Measurements from ENCODE around the gene EFCAB12. TPM values are rescaled to one million over a fixed set of nuclear protein-coding genes. Genes with fewer than 3 reads are reported as not detected.

The EFCAB12 gene
- total and polyA plus RNA-seq, 2 of the 4 experiments (the other 2 are of a cell fraction) = under 0.01 to 0.17 TPM

DNA sequence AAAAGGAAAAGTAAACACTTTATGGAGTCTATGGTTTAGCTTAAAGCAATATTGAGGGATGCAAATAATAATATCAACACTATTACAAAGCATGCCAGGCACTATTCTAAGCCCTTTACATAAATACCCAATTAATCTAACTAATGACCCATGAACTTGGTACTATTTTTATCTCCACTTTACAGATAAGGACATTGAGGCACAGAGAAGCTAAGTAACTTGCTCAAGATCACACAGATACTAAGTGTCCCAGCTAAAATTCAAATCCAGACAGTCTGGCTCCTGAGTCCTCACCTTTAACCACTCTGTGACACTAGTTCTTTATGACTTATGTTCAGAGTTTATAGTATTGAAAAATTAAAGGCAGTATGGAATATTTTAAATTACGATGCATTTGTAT lies 5.7 kb upstream of the EFCAB12 start:
- Histone ChIP-seq H3K9me3 (ENCODE audit: control insufficient read depth, insufficient read depth, low read length) (no peaks in the 10 kb centered on the region), H2AK9ac (replicated peaks; ENCODE audit: low read depth, low read length, poor library complexity) (no peak overlapping the region), H2BK15ac (ENCODE audit: low read depth, low read length) (no peak overlapping the region), H3K9me1 (ENCODE audit: insufficient read depth, low read length) (peaks cover 8% of the 10 kb centered on the region; the same call in 1 of the 2 replicates), H2BK120ac (ENCODE audit: low read depth, low read length) (no peak overlapping the region), H4K5ac (ENCODE audit: low read depth, low read length) (no peak overlapping the region), H3K4me3 (ENCODE audit: insufficient read depth, low read depth, low read length) (no peak overlapping the region), H3K4me2 (ENCODE audit: low read depth, low read length) (no peak overlapping the region), H3K23ac (ENCODE audit: low read depth, low read length) (no peak overlapping the region), H4K20me1 (ENCODE audit: insufficient read depth, low read length) (no peaks in the 10 kb centered on the region), H3K27ac (ENCODE audit: insufficient read depth, low read length) (no peak overlapping the region), H3K4ac (ENCODE audit: low read depth, low read length) (no peak overlapping the region), H3K4me1 (ENCODE audit: control insufficient read depth, insufficient read depth, low read length) (no peaks in the 10 kb centered on the region), H4K8ac (ENCODE audit: low read depth in 2 of 2, low read length in 2 of 2) (no peak overlapping the region), H3K9ac (ENCODE audit: low read depth, low read length) (no peak overlapping the region), H3K14ac (replicated peaks; ENCODE audit: low read depth, low read length) (no peak overlapping the region), H3K79me1 (ENCODE audit: low read depth in 1 of 2, low read length in 2 of 2) (peaks cover 17 to 35% of the 10 kb centered on the region in 2 experiments; a peak in 3 of 4 replicates), H2AK5ac (ENCODE audit: low read depth, low read length) (no peak overlapping the region), H3K27me3 (ENCODE audit: control insufficient read depth, insufficient read depth, low read length) (no peaks in the 10 kb centered on the region), H2AFZ (replicated peaks; ENCODE audit: low read length, poor library complexity) (no peak overlapping the region), H2BK5ac (ENCODE audit: low read depth, low read length, poor library complexity, severe bottlenecking) (no peak overlapping the region), H2BK20ac (ENCODE audit: low read depth, low read length) (no peak overlapping the region), H4K91ac (ENCODE audit: insufficient read depth, low read depth, low read length) (no peak overlapping the region), H3K56ac (ENCODE audit: extremely low read depth, insufficient read depth, low read length) (no peak overlapping the region), H3K36me3 (ENCODE audit: control insufficient read depth, insufficient read depth, low read length) (peaks cover 30% of the 10 kb centered on the region), H3K18ac (ENCODE audit: low read depth, low read length) (no peak overlapping the region)
- intact Hi-C loops (cut with micrococcal nuclease) (no loop called here), dilution Hi-C loops (cut with HindIII; ENCODE audit: low sequenced_read_pairs, unreplicated experiment) (no loop called here), in situ Hi-C loops (cut with MboI; ENCODE audit: low sequenced_read_pairs) (no loop called here)
- no peak for DNase-seq
- ChIA-PET POLR2A (ENCODE audit: unreplicated experiment) (no interaction called here), CTCF (no interaction called here)
- no TSS peak for BruUV-seq (replicated peaks)
- no CpG with 5 or more reads among the region's 1 CpG for WGBS, 2 experiments (ENCODE audit: extremely low coverage in 2 of 2, insufficient read length in 1 of 2)
- no peak for ATAC-seq (ENCODE audit: low read depth)
- no peak for TF ChIP-seq NFE2L2 (IDR thresholded peaks at IDR 0.05; ENCODE audit: low read depth, low read length)
- no peak for TF ChIP-seq RFX5 (IDR thresholded peaks at IDR 0.05; ENCODE audit: low read depth, low read length)
- no peak for TF ChIP-seq CHD1 (IDR thresholded peaks at IDR 0.05; ENCODE audit: low read depth, low read length)
- no peak for TF ChIP-seq CEBPB (IDR thresholded peaks at IDR 0.05; ENCODE audit: low read depth, low read length)
- no peak for TF ChIP-seq BHLHE40 (IDR thresholded peaks at IDR 0.05; ENCODE audit: low read depth, low read length)
